ENCODE measurements around the gene GRIP1. TPM values are rescaled to one million over a fixed set of nuclear protein-coding genes. Genes with fewer than 3 reads are reported as not detected.

Gene GRIP1
- total RNA-seq, 1 experiment from 2014 or later, result 22.5 TPM

DNA sequence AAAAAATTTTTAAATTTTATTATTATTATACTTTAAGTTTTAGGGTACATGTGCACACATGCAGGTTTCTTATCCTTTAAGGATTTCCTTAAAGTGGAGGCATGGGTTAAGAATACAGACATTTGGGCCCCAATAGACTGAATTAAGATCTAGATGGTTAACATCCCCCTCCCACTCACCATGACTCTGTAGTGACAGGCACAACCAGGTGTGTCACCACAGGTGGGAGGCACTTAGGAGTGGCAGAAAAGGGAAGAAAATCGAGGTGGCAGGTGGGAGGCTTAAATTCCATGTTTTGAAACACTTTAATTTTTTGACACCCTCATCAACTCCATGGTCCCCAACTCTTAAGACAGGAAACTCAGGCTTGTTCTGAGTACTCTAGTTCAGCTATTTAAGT is 37.6 kb upstream of the GRIP1 start:
- Mint-ChIP-seq H3K36me3 (no peaks in the 10 kb centered on the region), H3K27me3 (ENCODE audit: low read depth) (no peaks in the 10 kb centered on the region), H3K9me3 (peaks cover 8% of the 10 kb centered on the region), H3K4me3 (no peak overlapping the region), H3K4me1 (0 out of 2 replicates have a peak, but pooled peaks cover 2% of the 10 kb centered on the region), H3K27ac (no peak overlapping the region)
- CTCF ChIA-PET, result no interaction called here
- POLR2A ChIA-PET, result no interaction called here
- ATAC-seq, result no peak
- no peak for DNase-seq (ENCODE audit: low spot score)
- no peak for TF ChIP-seq FOXK1 (CRISPR knock-in tag; IDR thresholded peaks at IDR 0.05)
- no peak for TF ChIP-seq TEAD1 (CRISPR knock-in tag; IDR thresholded peaks at IDR 0.05)
- TF ChIP-seq ESRRA (CRISPR knock-in tag; IDR thresholded peaks at IDR 0.05; ENCODE audit: borderline replicate concordance), result no peak
- TF ChIP-seq, protein P1, sequence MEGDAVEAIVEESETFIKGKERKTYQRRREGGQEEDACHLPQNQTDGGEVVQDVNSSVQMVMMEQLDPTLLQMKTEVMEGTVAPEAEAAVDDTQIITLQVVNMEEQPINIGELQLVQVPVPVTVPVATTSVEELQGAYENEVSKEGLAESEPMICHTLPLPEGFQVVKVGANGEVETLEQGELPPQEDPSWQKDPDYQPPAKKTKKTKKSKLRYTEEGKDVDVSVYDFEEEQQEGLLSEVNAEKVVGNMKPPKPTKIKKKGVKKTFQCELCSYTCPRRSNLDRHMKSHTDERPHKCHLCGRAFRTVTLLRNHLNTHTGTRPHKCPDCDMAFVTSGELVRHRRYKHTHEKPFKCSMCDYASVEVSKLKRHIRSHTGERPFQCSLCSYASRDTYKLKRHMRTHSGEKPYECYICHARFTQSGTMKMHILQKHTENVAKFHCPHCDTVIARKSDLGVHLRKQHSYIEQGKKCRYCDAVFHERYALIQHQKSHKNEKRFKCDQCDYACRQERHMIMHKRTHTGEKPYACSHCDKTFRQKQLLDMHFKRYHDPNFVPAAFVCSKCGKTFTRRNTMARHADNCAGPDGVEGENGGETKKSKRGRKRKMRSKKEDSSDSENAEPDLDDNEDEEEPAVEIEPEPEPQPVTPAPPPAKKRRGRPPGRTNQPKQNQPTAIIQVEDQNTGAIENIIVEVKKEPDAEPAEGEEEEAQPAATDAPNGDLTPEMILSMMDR (IDR thresholded peaks at IDR 0.05), result no peak
- no peak for TF ChIP-seq TEAD4 (CRISPR knock-in tag; IDR thresholded peaks at IDR 0.05)
- no peak for TF ChIP-seq HMGA2 (CRISPR knock-in tag; IDR thresholded peaks at IDR 0.05)
- TF ChIP-seq NFYB (CRISPR knock-in tag; conservative IDR thresholded peaks at IDR 0.05; ENCODE audit: low read depth), result no peak
- TF ChIP-seq, protein P2, sequence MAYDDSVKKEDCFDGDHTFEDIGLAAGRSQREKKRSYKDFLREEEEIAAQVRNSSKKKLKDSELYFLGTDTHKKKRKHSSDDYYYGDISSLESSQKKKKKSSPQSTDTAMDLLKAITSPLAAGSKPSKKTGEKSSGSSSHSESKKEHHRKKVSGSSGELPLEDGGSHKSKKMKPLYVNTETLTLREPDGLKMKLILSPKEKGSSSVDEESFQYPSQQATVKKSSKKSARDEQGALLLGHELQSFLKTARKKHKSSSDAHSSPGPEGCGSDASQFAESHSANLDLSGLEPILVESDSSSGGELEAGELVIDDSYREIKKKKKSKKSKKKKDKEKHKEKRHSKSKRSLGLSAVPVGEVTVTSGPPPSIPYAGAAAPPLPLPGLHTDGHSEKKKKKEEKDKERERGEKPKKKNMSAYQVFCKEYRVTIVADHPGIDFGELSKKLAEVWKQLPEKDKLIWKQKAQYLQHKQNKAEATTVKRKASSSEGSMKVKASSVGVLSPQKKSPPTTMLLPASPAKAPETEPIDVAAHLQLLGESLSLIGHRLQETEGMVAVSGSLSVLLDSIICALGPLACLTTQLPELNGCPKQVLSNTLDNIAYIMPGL (CRISPR knock-in tag; IDR thresholded peaks at IDR 0.05), result no peak
- no peak for TF ChIP-seq GABPB1 (CRISPR knock-in tag; IDR thresholded peaks at IDR 0.05)
- TF ChIP-seq, protein P3, sequence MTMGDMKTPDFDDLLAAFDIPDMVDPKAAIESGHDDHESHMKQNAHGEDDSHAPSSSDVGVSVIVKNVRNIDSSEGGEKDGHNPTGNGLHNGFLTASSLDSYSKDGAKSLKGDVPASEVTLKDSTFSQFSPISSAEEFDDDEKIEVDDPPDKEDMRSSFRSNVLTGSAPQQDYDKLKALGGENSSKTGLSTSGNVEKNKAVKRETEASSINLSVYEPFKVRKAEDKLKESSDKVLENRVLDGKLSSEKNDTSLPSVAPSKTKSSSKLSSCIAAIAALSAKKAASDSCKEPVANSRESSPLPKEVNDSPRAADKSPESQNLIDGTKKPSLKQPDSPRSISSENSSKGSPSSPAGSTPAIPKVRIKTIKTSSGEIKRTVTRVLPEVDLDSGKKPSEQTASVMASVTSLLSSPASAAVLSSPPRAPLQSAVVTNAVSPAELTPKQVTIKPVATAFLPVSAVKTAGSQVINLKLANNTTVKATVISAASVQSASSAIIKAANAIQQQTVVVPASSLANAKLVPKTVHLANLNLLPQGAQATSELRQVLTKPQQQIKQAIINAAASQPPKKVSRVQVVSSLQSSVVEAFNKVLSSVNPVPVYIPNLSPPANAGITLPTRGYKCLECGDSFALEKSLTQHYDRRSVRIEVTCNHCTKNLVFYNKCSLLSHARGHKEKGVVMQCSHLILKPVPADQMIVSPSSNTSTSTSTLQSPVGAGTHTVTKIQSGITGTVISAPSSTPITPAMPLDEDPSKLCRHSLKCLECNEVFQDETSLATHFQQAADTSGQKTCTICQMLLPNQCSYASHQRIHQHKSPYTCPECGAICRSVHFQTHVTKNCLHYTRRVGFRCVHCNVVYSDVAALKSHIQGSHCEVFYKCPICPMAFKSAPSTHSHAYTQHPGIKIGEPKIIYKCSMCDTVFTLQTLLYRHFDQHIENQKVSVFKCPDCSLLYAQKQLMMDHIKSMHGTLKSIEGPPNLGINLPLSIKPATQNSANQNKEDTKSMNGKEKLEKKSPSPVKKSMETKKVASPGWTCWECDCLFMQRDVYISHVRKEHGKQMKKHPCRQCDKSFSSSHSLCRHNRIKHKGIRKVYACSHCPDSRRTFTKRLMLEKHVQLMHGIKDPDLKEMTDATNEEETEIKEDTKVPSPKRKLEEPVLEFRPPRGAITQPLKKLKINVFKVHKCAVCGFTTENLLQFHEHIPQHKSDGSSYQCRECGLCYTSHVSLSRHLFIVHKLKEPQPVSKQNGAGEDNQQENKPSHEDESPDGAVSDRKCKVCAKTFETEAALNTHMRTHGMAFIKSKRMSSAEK (CRISPR knock-in tag; IDR thresholded peaks at IDR 0.05; ENCODE audit: borderline replicate concordance), result no peak
- TF ChIP-seq, protein P4, sequence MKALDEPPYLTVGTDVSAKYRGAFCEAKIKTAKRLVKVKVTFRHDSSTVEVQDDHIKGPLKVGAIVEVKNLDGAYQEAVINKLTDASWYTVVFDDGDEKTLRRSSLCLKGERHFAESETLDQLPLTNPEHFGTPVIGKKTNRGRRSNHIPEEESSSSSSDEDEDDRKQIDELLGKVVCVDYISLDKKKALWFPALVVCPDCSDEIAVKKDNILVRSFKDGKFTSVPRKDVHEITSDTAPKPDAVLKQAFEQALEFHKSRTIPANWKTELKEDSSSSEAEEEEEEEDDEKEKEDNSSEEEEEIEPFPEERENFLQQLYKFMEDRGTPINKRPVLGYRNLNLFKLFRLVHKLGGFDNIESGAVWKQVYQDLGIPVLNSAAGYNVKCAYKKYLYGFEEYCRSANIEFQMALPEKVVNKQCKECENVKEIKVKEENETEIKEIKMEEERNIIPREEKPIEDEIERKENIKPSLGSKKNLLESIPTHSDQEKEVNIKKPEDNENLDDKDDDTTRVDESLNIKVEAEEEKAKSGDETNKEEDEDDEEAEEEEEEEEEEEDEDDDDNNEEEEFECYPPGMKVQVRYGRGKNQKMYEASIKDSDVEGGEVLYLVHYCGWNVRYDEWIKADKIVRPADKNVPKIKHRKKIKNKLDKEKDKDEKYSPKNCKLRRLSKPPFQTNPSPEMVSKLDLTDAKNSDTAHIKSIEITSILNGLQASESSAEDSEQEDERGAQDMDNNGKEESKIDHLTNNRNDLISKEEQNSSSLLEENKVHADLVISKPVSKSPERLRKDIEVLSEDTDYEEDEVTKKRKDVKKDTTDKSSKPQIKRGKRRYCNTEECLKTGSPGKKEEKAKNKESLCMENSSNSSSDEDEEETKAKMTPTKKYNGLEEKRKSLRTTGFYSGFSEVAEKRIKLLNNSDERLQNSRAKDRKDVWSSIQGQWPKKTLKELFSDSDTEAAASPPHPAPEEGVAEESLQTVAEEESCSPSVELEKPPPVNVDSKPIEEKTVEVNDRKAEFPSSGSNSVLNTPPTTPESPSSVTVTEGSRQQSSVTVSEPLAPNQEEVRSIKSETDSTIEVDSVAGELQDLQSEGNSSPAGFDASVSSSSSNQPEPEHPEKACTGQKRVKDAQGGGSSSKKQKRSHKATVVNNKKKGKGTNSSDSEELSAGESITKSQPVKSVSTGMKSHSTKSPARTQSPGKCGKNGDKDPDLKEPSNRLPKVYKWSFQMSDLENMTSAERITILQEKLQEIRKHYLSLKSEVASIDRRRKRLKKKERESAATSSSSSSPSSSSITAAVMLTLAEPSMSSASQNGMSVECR (CRISPR knock-in tag; IDR thresholded peaks at IDR 0.05; ENCODE audit: borderline replicate concordance), result no peak
- no peak for TF ChIP-seq NFATC4 (CRISPR knock-in tag; IDR thresholded peaks at IDR 0.05)
- TF ChIP-seq CREB1 (CRISPR knock-in tag; IDR thresholded peaks at IDR 0.05), result no peak
- TF ChIP-seq, protein P5, sequence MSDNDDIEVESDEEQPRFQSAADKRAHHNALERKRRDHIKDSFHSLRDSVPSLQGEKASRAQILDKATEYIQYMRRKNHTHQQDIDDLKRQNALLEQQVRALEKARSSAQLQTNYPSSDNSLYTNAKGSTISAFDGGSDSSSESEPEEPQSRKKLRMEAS (CRISPR knock-in tag; IDR thresholded peaks at IDR 0.05), result no peak
- TF ChIP-seq, protein P6, sequence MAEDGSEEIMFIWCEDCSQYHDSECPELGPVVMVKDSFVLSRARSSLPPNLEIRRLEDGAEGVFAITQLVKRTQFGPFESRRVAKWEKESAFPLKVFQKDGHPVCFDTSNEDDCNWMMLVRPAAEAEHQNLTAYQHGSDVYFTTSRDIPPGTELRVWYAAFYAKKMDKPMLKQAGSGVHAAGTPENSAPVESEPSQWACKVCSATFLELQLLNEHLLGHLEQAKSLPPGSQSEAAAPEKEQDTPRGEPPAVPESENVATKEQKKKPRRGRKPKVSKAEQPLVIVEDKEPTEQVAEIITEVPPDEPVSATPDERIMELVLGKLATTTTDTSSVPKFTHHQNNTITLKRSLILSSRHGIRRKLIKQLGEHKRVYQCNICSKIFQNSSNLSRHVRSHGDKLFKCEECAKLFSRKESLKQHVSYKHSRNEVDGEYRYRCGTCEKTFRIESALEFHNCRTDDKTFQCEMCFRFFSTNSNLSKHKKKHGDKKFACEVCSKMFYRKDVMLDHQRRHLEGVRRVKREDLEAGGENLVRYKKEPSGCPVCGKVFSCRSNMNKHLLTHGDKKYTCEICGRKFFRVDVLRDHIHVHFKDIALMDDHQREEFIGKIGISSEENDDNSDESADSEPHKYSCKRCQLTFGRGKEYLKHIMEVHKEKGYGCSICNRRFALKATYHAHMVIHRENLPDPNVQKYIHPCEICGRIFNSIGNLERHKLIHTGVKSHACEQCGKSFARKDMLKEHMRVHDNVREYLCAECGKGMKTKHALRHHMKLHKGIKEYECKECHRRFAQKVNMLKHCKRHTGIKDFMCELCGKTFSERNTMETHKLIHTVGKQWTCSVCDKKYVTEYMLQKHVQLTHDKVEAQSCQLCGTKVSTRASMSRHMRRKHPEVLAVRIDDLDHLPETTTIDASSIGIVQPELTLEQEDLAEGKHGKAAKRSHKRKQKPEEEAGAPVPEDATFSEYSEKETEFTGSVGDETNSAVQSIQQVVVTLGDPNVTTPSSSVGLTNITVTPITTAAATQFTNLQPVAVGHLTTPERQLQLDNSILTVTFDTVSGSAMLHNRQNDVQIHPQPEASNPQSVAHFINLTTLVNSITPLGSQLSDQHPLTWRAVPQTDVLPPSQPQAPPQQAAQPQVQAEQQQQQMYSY (CRISPR knock-in tag; IDR thresholded peaks at IDR 0.05), result no peak
- no peak for TF ChIP-seq TP53 (CRISPR knock-in tag; IDR thresholded peaks at IDR 0.05)
- TF ChIP-seq SMAD4 (CRISPR knock-in tag; IDR thresholded peaks at IDR 0.05), result no peak
- TF ChIP-seq SOX15 (CRISPR knock-in tag; IDR thresholded peaks at IDR 0.05), result no peak
- no peak for TF ChIP-seq ZSCAN18 (CRISPR knock-in tag; IDR thresholded peaks at IDR 0.05)

All from WTC11 (cell line).